Keratinocyte (primary cell): ENCODE results near the gene IRF6. TPM values are rescaled to one million over a fixed set of nuclear protein-coding genes. Genes with fewer than 3 reads are reported as not detected.

Source experiments
- DNase-seq: peaks from one replicate; pipeline ENCODE4 v3.0.0-alpha.2; 2011; ENCODE audit warnings: low read depth, missing footprints, low spot score
- FAIRE-seq: peaks from 2 replicates; lab custom pipeline; 2011; peaks lifted over from hg19 to GRCh38; lab: Jason Lieb, UNC
- H2AFZ ChIP-seq: 2 replicates; pipeline ENCODE4 v1.6.0; 2012; ENCODE audit warnings: low read length, control low read depth, inconsistent platforms; ENCODE audit not compliant: control insufficient read depth
- H3K27ac ChIP-seq: 2 replicates; pipeline ENCODE4 v1.5.1; 2011; ENCODE audit warnings: low read length; ENCODE audit not compliant: control insufficient read depth, insufficient read depth
- H3K27me3 ChIP-seq: 3 replicates; pipeline ENCODE4 v1.6.0; 2011; ENCODE audit warnings: low read length; ENCODE audit not compliant: control insufficient read depth, insufficient read depth; ENCODE audit errors: extremely low read depth
- H3K36me3 ChIP-seq, 2 experiments: 2 replicates in 1 of 2; 3 replicates in 1 of 2; pipeline ENCODE4 v1.5.1; 2011; ENCODE audit warnings: low read length in 2 of 2, mild to moderate bottlenecking in 1 of 2; ENCODE audit not compliant: control insufficient read depth in 2 of 2, insufficient read depth in 2 of 2; ENCODE audit errors: extremely low read depth in 1 of 2
- H3K4me1 ChIP-seq: 3 replicates; pipeline ENCODE4 v1.5.1; 2011; ENCODE audit warnings: low read length; ENCODE audit not compliant: control insufficient read depth, insufficient read depth; ENCODE audit errors: extremely low read depth
- H3K4me2 ChIP-seq: 3 replicates; pipeline ENCODE4 v1.6.0; 2011; ENCODE audit warnings: low read depth, low read length; ENCODE audit not compliant: control insufficient read depth, insufficient read depth; ENCODE audit errors: extremely low read depth
- H3K4me3 ChIP-seq, 3 experiments: fragments of 200-600 bp in 1 of 3; sonication (generic) in 1 of 3; 2 replicates in 2 of 3; 3 replicates in 1 of 3; pipeline ENCODE4 v1.5.1; 2011 to 2016; ENCODE audit warnings: low read length in 3 of 3, mild to moderate bottlenecking in 3 of 3, control low read depth in 2 of 3, inconsistent platforms in 1 of 3, low read depth in 1 of 3, mixed read lengths in 1 of 3, mixed run types in 1 of 3, moderate library complexity in 1 of 3; ENCODE audit not compliant: control insufficient read depth in 2 of 3, insufficient read depth in 2 of 3; ENCODE audit errors: extremely low read depth in 1 of 3
- H3K79me2 ChIP-seq: 2 replicates; pipeline ENCODE4 v1.6.0; 2012; ENCODE audit warnings: low read length; ENCODE audit not compliant: control insufficient read depth, insufficient read depth
- H3K9ac ChIP-seq: 3 replicates; pipeline ENCODE4 v1.6.0; 2011; ENCODE audit warnings: low read length; ENCODE audit not compliant: control insufficient read depth, insufficient read depth; ENCODE audit errors: extremely low read depth
- H3K9me1 ChIP-seq: 3 replicates; pipeline ENCODE4 v1.6.0; 2011; ENCODE audit warnings: low read length; ENCODE audit not compliant: control insufficient read depth, insufficient read depth; ENCODE audit errors: extremely low read depth
- H3K9me3 ChIP-seq: 2 replicates; pipeline ENCODE4 v1.5.1; 2012; ENCODE audit warnings: low read depth, low read length; ENCODE audit not compliant: control insufficient read depth
- H4K20me1 ChIP-seq: 3 replicates; pipeline ENCODE4 v1.6.0; 2011; ENCODE audit warnings: low read length; ENCODE audit not compliant: control insufficient read depth, insufficient read depth; ENCODE audit errors: extremely low read depth
- CTCF ChIP-seq, 3 experiments: IDR thresholded peaks in 1 of 3; conservative IDR thresholded peaks in 1 of 3; optimal IDR thresholded peaks in 1 of 3; 2 replicates in 2 of 3; 3 replicates in 1 of 3; pipeline versions ENCODE3 to v1.5.1; 2011; ENCODE audit warnings: low read length in 3 of 3, mild to moderate bottlenecking in 3 of 3, moderate library complexity in 2 of 3, control low read depth in 1 of 3, inconsistent platforms in 1 of 3; ENCODE audit not compliant: insufficient read depth in 2 of 3; ENCODE audit errors: extremely low read depth in 1 of 3
- EZH2 ChIP-seq: IDR thresholded peaks from one replicate; pipeline ENCODE4 v1.6.1; 2012; ENCODE audit warnings: inconsistent platforms, mild to moderate bottlenecking, low read length, moderate library complexity
- dilution Hi-C: fragments of 300-500 bp; cut with MboI; formaldehyde crosslinking; loops from one replicate; pipeline ENCODE4 v1.7.0; 2020; ENCODE audit warnings: low sequenced_read_pairs; ENCODE audit not compliant: extremely low pct_ligation_motif_present
- polyA plus RNA-seq, 5 experiments: library from polyadenylated mRNA; depleted of rRNA in 3 of 5; stranded (reverse) in 3 of 5; stranded (forward) in 1 of 5; unstranded in 1 of 5; fragments of >200 nt; gene quantifications; 1 replicate in 1 of 5; 2 replicates in 3 of 5; 3 replicates in 1 of 5; pipeline versions ENCODE4 v1.2.1 to v1.2.3, GENCODE V29; 2011 to 2012; ENCODE audit warnings: missing spikeins in 2 of 5, low read depth in 1 of 5, low replicate concordance in 1 of 5

Gene IRF6
- polyA plus RNA-seq, 1 donor (not counting 4 experiments of a cell fraction or from before 2014, with no cell fraction given): 476 TPM

- Histone ChIP-seq H3K4me1 (peaks cover 62% of the 10 kb centered on the region), H3K36me3 (peaks cover 34 to 50% of the 10 kb centered on the region in 2 experiments), H3K4me2 (peak overlapping the region; percentile 67), H3K27me3 (no peaks in the 10 kb centered on the region), H3K9me1 (peaks cover 2% of the 10 kb centered on the region), H4K20me1 (peaks cover 54% of the 10 kb centered on the region), H3K9me3 (no peaks in the 10 kb centered on the region), H2AFZ (no peak overlapping the region), H3K9ac (peak overlapping the region; percentile 100), H3K27ac (peak overlapping the region; percentile 99), H3K79me2 (peaks cover 95% of the 10 kb centered on the region), H3K4me3 (peak overlapping the region; percentile 81 to 92 (median 90))
- peak; percentile 41 for FAIRE-seq
- TF ChIP-seq EZH2 (no peak), CTCF (optimal IDR thresholded peaks at IDR 0.05 in 1 of 3, IDR thresholded peaks at IDR 0.05 in 1 of 3, conservative IDR thresholded peaks at IDR 0.05 in 1 of 3; ENCODE audit: extremely low read depth in 1 of 3, insufficient read depth in 2 of 3, low read length in 3 of 3) (no peak)
- DNase-seq: no peak
- dilution Hi-C loops: no loop called here
Observed at GRCh38 chr1:209802780-209803152, 3.2 kb downstream of the IRF6 start.

DNA sequence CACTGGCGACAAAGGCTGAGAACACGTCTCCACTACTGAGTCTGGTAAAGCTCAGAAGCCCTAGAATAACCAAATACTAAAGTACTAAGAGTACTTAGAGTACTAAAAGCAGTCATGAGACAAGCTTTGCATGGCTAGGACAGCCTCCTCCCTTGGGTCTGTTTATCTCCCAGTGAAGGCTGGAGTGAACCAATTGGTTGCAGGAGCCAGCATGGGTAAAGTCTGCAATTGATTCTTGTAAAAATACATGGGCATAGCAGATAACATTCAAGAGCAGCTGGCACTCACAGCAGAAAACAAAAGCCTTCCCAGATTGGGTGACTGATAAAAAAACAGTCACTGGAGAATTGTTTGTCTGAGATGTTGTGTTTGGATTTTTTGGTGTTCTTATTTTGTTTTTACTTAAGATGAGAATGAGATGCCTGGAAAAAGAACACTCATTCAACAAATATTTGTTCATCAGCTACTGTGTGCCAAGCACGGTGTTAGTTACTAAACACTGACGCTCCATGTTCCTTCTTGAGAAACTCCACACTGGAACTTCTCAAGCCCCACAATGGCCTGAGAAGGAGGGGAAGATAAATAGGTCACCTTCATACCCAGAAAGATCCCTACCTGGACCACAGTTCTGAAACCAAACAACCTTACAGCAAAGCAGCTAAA is 3.7 kb downstream of the IRF6 start:
- peaks cover 58% of the 10 kb centered on the region for H4K20me1 ChIP-seq
- H3K9me1 ChIP-seq: peaks cover 2% of the 10 kb centered on the region
- peak overlapping the region; percentile 100 for H3K9ac ChIP-seq
- H3K27ac ChIP-seq: peak overlapping the region; percentile 99
- dilution Hi-C loops: no loop called here
- no peak overlapping the region for H2AFZ ChIP-seq
- H3K79me2 ChIP-seq: peaks cover 95% of the 10 kb centered on the region
- H3K9me3 ChIP-seq: no peaks in the 10 kb centered on the region
- H3K4me1 ChIP-seq: peaks cover 57% of the 10 kb centered on the region
- DNase-seq (no peak), FAIRE-seq (peak; percentile 43)
- H3K4me2 ChIP-seq: peak overlapping the region; percentile 67
- TF ChIP-seq EZH2 (no peak), CTCF (optimal IDR thresholded peaks at IDR 0.05 in 1 of 3, IDR thresholded peaks at IDR 0.05 in 1 of 3, conservative IDR thresholded peaks at IDR 0.05 in 1 of 3; ENCODE audit: extremely low read depth in 1 of 3, insufficient read depth in 2 of 3, low read length in 3 of 3) (no peak)
- H3K27me3 ChIP-seq: no peaks in the 10 kb centered on the region
- H3K4me3 ChIP-seq: peak overlapping the region; percentile 81 to 92 (median 90)
- H3K36me3 ChIP-seq: peaks cover 37 to 55% of the 10 kb centered on the region in 2 experiments
